HepG2 (cell line): ENCODE measurements around the gene RABL6. TPM values are rescaled to one million over a fixed set of nuclear protein-coding genes. Genes with fewer than 3 reads are reported as not detected.

ENCODE experiments used
- DMAP1 ChIP-seq: IDR thresholded peaks from 2 replicates; pipeline ENCODE4 v1.6.1; 2016
- HDAC2 ChIP-seq: sonication (generic); formaldehyde crosslinking; IDR thresholded peaks from 2 replicates; pipeline ENCODE4 v1.4.0; 2020; ENCODE audit warnings: missing genetic modification reagents
- MXD4 ChIP-seq: IDR thresholded peaks from 2 replicates; pipeline ENCODE4 v1.6.1; 2016; ENCODE audit warnings: mild to moderate bottlenecking, missing biosample characterization, missing genetic modification reagents
- PHF20 ChIP-seq: sonication (generic); formaldehyde crosslinking; IDR thresholded peaks from 2 replicates; pipeline ENCODE4 v1.5.0; 2020; ENCODE audit warnings: mild to moderate bottlenecking, missing genetic modification reagents
- RBM22 ChIP-seq: fragments of 200-400 bp; formaldehyde crosslinking; optimal IDR thresholded peaks from 2 replicates; pipeline ENCODE3; 2017; ENCODE audit warnings: mild to moderate bottlenecking, low read length, moderate library complexity
- TCF12 ChIP-seq, 2 experiments: fragments of 450-650 bp in 1 of 2; sonication (generic) in 1 of 2; formaldehyde crosslinking in 1 of 2; IDR thresholded peaks; 2 replicates each; pipeline versions ENCODE4 v1.6.1 to v1.8.0; 2017 to 2022; ENCODE audit warnings: antibody characterized with exemption in 1 of 2, mild to moderate bottlenecking in 1 of 2, missing genetic modification reagents in 1 of 2, moderate library complexity in 1 of 2
- TRIM24 ChIP-seq: sonication (generic); formaldehyde crosslinking; IDR thresholded peaks from 2 replicates; pipeline ENCODE4 v1.8.0; 2022; ENCODE audit warnings: mild to moderate bottlenecking, missing genetic modification reagents
- ZEB1 ChIP-seq: IDR thresholded peaks from 2 replicates; pipeline ENCODE4 v1.6.1; 2012; ENCODE audit warnings: mild to moderate bottlenecking, low read depth, inconsistent platforms; ENCODE audit not compliant: insufficient replicate concordance
- ZNF235 ChIP-seq: sonication (generic); formaldehyde crosslinking; IDR thresholded peaks from 2 replicates; pipeline ENCODE4 v1.8.1; 2023; ENCODE audit warnings: mild to moderate bottlenecking, missing genetic modification reagents, borderline replicate concordance
- ZNF256 ChIP-seq: sonication (generic); formaldehyde crosslinking; conservative IDR thresholded peaks from 2 replicates; pipeline ENCODE4 v1.4.0; 2020; ENCODE audit warnings: missing genetic modification reagents
- ZNF329 ChIP-seq: sonication (generic); formaldehyde crosslinking; IDR thresholded peaks from 2 replicates; pipeline ENCODE4 v1.9.0; 2021; ENCODE audit warnings: low read depth, mild to moderate bottlenecking, missing genetic modification reagents
- ZNF607 ChIP-seq: sonication (generic); formaldehyde crosslinking; IDR thresholded peaks from 2 replicates; pipeline ENCODE4 v1.5.1; 2020; ENCODE audit warnings: missing genetic modification reagents, mild to moderate bottlenecking, borderline replicate concordance
- ZNF776 ChIP-seq: sonication (generic); formaldehyde crosslinking; IDR thresholded peaks from 2 replicates; pipeline ENCODE4 v1.4.0; 2020; ENCODE audit warnings: mild to moderate bottlenecking, missing genetic modification reagents
- polyA plus RNA-seq, 8 experiments: library from polyadenylated mRNA; depleted of rRNA in 3 of 8; stranded (reverse) in 7 of 8; unstranded in 1 of 8; fragments of >200 nt; fragmentation: Illumina TruSeq in 4 of 8; extraction: Trizol in 4 of 8; gene quantifications; 2 replicates each; pipeline versions ENCODE4 v1.2.1 to v1.2.3, GENCODE V29; 2011 to 2016; ENCODE audit warnings: low read depth in 4 of 8, missing spikeins in 1 of 8, mixed read lengths in 1 of 8; ENCODE audit not compliant: insufficient read depth in 1 of 8
- total RNA-seq, 5 experiments: library from RNA; depleted of rRNA; stranded (reverse); fragments of >200 nt; fragmentation: Illumina TruSeq; extraction: Trizol; gene quantifications; 2 replicates each; pipeline ENCODE4 v1.2.3, GENCODE V29; 2016; ENCODE audit warnings: low read depth in 1 of 5
- TF ChIP-seq, protein P1 (sequence below): IDR thresholded peaks from 2 replicates; pipeline ENCODE4 v1.6.1; 2016; ENCODE audit warnings: low read depth, missing genetic modification reagents, missing compliant biosample characterization
- TF ChIP-seq, protein P2 (sequence below): sonication (generic); formaldehyde crosslinking; IDR thresholded peaks from 2 replicates; pipeline ENCODE4 v1.4.0; 2020; ENCODE audit warnings: missing genetic modification reagents
- TF ChIP-seq, protein P3 (sequence below): IDR thresholded peaks from 2 replicates; pipeline ENCODE4 v1.6.1; 2016; ENCODE audit warnings: low read depth, borderline replicate concordance
- TF ChIP-seq, protein P4 (sequence below): sonication (generic); formaldehyde crosslinking; IDR thresholded peaks from 2 replicates; pipeline ENCODE4 v1.5.1; 2020; ENCODE audit warnings: mild to moderate bottlenecking, missing genetic modification reagents, moderate library complexity

Gene RABL6
- total and polyA plus RNA-seq, 2 of the 13 experiments (the other 11 are each of a cell fraction or from before 2014, with no cell fraction given), result 81.5 to 125 TPM

DNA sequence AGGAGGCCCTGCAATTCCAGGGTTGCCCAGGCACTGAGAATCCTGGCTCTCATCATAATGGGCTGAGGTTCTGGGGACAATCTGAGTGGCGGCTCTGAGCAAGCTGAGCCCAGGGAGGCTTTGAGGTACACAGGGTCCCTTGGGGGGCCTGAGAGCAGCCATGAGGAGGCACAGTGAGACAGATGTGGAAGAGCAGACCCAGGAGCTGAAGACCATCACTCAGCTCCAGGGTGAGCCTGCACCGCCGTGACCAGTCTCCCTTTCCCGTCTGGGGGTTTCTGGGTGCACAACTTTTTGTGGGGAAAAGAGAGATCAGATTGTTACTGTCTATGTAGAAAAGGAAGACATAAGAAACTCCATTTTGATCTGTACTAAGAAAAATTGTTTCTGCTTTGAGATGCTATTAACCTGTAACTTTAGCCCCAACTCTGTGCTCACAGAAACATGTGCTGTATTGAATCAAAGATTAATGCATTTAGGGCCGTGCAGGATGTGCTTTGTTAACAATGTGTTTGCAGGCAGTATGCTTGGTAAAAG, 11.4 kb upstream of the RABL6 start, which contains the start of gene CCDC183 (continued):
- TF ChIP-seq, protein P1, sequence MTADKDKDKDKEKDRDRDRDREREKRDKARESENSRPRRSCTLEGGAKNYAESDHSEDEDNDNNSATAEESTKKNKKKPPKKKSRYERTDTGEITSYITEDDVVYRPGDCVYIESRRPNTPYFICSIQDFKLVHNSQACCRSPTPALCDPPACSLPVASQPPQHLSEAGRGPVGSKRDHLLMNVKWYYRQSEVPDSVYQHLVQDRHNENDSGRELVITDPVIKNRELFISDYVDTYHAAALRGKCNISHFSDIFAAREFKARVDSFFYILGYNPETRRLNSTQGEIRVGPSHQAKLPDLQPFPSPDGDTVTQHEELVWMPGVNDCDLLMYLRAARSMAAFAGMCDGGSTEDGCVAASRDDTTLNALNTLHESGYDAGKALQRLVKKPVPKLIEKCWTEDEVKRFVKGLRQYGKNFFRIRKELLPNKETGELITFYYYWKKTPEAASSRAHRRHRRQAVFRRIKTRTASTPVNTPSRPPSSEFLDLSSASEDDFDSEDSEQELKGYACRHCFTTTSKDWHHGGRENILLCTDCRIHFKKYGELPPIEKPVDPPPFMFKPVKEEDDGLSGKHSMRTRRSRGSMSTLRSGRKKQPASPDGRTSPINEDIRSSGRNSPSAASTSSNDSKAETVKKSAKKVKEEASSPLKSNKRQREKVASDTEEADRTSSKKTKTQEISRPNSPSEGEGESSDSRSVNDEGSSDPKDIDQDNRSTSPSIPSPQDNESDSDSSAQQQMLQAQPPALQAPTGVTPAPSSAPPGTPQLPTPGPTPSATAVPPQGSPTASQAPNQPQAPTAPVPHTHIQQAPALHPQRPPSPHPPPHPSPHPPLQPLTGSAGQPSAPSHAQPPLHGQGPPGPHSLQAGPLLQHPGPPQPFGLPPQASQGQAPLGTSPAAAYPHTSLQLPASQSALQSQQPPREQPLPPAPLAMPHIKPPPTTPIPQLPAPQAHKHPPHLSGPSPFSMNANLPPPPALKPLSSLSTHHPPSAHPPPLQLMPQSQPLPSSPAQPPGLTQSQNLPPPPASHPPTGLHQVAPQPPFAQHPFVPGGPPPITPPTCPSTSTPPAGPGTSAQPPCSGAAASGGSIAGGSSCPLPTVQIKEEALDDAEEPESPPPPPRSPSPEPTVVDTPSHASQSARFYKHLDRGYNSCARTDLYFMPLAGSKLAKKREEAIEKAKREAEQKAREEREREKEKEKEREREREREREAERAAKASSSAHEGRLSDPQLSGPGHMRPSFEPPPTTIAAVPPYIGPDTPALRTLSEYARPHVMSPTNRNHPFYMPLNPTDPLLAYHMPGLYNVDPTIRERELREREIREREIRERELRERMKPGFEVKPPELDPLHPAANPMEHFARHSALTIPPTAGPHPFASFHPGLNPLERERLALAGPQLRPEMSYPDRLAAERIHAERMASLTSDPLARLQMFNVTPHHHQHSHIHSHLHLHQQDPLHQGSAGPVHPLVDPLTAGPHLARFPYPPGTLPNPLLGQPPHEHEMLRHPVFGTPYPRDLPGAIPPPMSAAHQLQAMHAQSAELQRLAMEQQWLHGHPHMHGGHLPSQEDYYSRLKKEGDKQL (CRISPR knock-in tag), result no peak
- TF ChIP-seq RBM22 (peak; percentile 8), ZNF235 (0 out of 2 replicates have a peak, but pooled peaks have one; percentile 65), TCF12 (IDR thresholded peaks at IDR 0.05) (no peak), TCF12 (CRISPR knock-in tag; IDR thresholded peaks at IDR 0.05) (peak; percentile 80), ZNF256 (CRISPR knock-in tag) (0 out of 2 replicates have a peak, but pooled peaks have one; percentile 39), MXD4 (CRISPR knock-in tag) (0 out of 2 replicates have a peak, but pooled peaks have one; percentile 34), DMAP1 (CRISPR knock-in tag) (no peak; the same call in 1 of the 2 replicates), ZNF329 (CRISPR knock-in tag) (0 out of 2 replicates have a peak, but pooled peaks have one; percentile 16), TRIM24 (CRISPR knock-in tag) (0 out of 2 replicates have a peak, but pooled peaks have one; percentile 33), ZNF776 (peak; percentile 74; the same call in 1 of the 2 replicates), ZEB1 (no peak), ZNF607 (CRISPR knock-in tag) (0 out of 2 replicates have a peak, but pooled peaks have one; percentile 21), HDAC2 (CRISPR knock-in tag) (0 out of 2 replicates have a peak, but pooled peaks have one; percentile 3), PHF20 (CRISPR knock-in tag) (0 out of 2 replicates have a peak, but pooled peaks have one; percentile 27)
- TF ChIP-seq, protein P2, sequence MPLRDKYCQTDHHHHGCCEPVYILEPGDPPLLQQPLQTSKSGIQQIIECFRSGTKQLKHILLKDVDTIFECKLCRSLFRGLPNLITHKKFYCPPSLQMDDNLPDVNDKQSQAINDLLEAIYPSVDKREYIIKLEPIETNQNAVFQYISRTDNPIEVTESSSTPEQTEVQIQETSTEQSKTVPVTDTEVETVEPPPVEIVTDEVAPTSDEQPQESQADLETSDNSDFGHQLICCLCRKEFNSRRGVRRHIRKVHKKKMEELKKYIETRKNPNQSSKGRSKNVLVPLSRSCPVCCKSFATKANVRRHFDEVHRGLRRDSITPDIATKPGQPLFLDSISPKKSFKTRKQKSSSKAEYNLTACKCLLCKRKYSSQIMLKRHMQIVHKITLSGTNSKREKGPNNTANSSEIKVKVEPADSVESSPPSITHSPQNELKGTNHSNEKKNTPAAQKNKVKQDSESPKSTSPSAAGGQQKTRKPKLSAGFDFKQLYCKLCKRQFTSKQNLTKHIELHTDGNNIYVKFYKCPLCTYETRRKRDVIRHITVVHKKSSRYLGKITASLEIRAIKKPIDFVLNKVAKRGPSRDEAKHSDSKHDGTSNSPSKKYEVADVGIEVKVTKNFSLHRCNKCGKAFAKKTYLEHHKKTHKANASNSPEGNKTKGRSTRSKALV (CRISPR knock-in tag), result 0 out of 2 replicates have a peak, but pooled peaks have one; percentile 9
- TF ChIP-seq, protein P3, sequence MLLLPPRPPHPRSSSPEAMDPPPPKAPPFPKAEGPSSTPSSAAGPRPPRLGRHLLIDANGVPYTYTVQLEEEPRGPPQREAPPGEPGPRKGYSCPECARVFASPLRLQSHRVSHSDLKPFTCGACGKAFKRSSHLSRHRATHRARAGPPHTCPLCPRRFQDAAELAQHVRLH (CRISPR knock-in tag), result peak; percentile 28; the same call in 1 of the 2 replicates
- TF ChIP-seq, protein P4, sequence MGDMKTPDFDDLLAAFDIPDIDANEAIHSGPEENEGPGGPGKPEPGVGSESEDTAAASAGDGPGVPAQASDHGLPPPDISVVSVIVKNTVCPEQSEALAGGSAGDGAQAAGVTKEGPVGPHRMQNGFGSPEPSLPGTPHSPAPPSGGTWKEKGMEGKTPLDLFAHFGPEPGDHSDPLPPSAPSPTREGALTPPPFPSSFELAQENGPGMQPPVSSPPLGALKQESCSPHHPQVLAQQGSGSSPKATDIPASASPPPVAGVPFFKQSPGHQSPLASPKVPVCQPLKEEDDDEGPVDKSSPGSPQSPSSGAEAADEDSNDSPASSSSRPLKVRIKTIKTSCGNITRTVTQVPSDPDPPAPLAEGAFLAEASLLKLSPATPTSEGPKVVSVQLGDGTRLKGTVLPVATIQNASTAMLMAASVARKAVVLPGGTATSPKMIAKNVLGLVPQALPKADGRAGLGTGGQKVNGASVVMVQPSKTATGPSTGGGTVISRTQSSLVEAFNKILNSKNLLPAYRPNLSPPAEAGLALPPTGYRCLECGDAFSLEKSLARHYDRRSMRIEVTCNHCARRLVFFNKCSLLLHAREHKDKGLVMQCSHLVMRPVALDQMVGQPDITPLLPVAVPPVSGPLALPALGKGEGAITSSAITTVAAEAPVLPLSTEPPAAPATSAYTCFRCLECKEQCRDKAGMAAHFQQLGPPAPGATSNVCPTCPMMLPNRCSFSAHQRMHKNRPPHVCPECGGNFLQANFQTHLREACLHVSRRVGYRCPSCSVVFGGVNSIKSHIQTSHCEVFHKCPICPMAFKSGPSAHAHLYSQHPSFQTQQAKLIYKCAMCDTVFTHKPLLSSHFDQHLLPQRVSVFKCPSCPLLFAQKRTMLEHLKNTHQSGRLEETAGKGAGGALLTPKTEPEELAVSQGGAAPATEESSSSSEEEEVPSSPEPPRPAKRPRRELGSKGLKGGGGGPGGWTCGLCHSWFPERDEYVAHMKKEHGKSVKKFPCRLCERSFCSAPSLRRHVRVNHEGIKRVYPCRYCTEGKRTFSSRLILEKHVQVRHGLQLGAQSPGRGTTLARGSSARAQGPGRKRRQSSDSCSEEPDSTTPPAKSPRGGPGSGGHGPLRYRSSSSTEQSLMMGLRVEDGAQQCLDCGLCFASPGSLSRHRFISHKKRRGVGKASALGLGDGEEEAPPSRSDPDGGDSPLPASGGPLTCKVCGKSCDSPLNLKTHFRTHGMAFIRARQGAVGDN (CRISPR knock-in tag), result peak; percentile 54
